Hematopoietic multipotent progenitor cell (in vitro differentiated cells): ENCODE results near the gene IRX5. TPM values are rescaled to one million over a fixed set of nuclear protein-coding genes. Genes with fewer than 3 reads are reported as not detected.

Source experiments
- DNase-seq, 3 donors: peaks; one replicate each; pipeline ENCODE4 v3.0.0-alpha.2; 2011 to 2015; ENCODE audit warnings: low read depth in 2 of 3, low spot score in 2 of 3
- total RNA-seq: library from RNA; depleted of rRNA; stranded (reverse); fragments of >200 nt; gene quantifications from one replicate; pipeline ENCODE4 v1.2.3, GENCODE V29; 2012

IRX5 gene
- total RNA-seq, result under 0.01 TPM

- DNase-seq, result peak in 1 of 3 donors; percentile 48
Measured at GRCh38 chr16:54930005-54930868, at the start of gene IRX5. IRX5 (plus strand) TSS chr16:54930865; CDS start chr16:54931199, 334 bp downstream.

- no peak for DNase-seq
Measured at GRCh38 chr16:54882556-54882955, 48.1 kb upstream of the IRX5 start.

DNA sequence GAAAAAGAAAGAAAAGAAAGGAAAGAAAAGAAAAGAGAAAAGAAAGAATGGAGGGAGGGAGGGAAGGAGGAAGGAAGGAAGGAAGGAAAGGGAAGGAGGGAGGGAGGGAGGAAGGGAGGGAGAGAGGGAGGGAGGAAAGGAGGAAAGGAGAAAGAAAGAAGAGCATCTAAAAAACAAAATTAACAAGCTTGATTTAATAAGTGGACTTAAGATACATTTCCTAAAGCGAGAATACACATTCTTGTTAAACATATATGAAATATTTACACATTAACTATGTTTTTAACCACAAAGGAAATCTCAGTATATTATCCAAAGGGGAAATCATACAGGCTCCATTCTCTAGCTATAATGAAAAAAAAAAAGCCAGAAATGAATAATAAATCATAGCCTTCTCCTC is 47.3 kb upstream of the IRX5 start:
- no peak for DNase-seq

GRCh38 chr16:54886078-54886477 is 44.6 kb upstream of the IRX5 start:
- DNase-seq, result no peak

- DNase-seq, result no peak
Measured at GRCh38 chr16:54890381-54890780, 40.3 kb upstream of the IRX5 start.

DNA sequence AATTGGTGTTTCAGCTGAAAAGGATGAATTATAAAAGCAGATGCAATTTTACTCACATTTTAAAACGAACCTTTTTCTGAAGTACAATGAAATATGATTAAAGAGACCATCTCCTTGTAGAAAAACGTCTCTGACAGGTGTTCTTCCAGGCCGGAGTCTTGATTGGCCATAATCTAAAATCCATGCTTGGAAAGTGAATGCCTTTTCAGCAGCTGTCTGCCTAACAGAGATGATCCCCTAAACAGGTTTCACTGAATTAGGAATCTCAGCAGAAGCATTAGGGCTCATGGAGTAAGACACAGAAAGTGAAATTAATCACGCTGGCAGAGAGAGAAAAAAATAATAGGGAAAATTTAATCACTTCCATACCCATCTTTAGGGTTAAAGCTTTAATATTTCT is 39.3 kb upstream of the IRX5 start:
- no peak for DNase-seq

- no peak for DNase-seq
Measured at GRCh38 chr16:54892981-54893380, 37.7 kb upstream of the IRX5 start.

GRCh38 chr16:54897930-54898329 is 32.7 kb upstream of the IRX5 start:
- no peak for DNase-seq

DNA sequence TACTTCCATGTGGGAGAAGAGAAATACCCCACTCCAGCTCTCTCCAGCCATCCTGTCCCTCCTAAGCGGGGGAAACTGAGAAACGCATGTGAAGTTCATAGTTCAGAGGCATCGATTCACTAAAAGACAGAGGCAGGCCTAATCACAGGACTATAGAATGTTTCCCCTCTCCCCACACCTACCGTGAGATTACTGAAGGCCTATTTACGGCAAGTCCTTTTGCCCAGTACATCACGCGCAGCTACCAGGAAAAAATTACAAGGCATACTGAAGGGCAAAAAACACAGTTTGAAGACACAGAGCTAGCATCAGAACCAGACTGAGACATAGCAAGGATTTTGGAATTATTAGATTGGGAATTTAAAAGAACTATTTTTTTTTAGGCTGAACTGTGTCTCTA is 29.1 kb upstream of the IRX5 start:
- DNase-seq, result no peak

DNA sequence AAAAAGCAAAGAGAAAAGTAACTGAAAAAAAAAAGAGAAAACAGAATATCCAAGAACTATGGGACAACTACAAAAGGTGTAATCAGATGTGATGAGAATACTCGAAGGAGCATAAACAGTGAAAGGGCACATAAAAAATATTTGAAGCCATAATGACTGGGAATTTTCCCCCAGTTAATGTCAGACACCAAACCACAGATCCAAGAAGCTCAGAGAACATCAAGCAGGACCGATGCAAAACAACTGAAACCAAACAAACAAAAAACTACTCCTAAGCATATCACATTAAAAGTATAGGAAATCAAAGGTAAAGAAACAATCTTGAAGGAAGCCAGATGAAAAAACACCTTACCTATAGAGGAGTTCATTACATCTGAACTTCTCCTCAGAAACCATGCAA is 27.6 kb upstream of the IRX5 start:
- DNase-seq, result no peak

- no peak for DNase-seq
Measured at GRCh38 chr16:54911079-54911478, 19.6 kb upstream of the IRX5 start.

- DNase-seq, result no peak
Measured at GRCh38 chr16:54912720-54913119, 17.9 kb upstream of the IRX5 start.

DNA sequence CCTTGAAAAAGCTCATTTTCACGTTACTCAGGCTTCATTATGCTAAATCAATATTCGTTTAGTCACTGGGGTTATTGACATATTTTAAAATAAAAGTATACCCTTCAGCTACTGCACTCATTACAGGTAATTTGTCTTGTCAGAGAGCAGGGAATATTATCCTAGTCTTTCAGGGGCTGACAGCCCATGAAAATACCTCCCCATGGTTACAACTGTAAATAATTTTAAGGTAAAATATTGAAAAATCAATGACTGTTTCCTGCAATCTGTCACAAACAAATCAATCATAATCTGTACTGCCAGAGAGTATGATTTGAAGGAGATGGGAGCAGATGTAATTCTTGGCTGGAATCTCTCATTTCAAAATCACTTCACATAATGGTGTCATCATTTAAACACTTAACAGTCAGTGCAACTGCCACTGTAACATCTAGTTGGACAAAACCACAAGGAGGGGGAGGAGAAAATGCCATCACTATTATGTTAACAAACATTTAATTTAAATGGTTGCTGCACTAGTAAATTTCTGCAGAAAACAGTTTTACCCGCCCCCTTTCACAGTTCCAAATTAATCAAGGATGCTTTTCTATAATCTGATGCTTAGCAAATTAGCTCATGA is 9.3 kb upstream of the IRX5 start:
- no peak for DNase-seq

- no peak for DNase-seq
Measured at GRCh38 chr16:54923055-54923473, 7.6 kb upstream of the IRX5 start.

GRCh38 chr16:54923988-54924387 is 6.7 kb upstream of the IRX5 start:
- DNase-seq, result no peak

DNA sequence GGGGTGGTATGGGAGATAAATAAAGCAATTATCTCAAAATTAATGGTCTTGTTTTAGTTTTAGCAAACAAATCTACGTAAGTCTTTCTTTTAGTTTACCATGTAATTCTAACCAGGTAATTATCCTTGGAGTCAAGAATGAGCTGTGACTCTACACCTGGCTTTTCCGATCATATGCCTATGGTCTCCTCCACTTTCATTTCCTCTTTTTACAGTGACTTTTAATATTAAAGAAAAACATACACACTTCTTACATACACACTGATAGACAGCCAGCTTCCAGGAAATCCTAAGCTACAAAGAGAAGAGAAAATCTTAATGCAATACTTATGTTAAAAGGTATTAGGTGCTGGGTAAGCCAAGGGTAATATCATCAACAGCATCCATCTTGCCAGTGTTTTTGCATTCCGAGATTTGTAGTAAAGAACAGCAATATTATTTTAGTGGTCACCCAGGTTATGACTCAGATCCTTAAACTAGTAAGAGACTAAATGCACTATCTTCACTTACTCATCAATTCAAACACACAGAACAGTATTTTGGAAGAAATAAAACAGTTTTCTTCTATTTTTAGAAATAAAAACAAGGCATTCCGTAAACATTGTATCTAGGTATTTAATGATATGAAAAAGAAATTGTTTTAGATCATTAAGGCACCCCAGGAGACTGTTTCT is 4.4 kb upstream of the IRX5 start:
- no peak for DNase-seq

DNA sequence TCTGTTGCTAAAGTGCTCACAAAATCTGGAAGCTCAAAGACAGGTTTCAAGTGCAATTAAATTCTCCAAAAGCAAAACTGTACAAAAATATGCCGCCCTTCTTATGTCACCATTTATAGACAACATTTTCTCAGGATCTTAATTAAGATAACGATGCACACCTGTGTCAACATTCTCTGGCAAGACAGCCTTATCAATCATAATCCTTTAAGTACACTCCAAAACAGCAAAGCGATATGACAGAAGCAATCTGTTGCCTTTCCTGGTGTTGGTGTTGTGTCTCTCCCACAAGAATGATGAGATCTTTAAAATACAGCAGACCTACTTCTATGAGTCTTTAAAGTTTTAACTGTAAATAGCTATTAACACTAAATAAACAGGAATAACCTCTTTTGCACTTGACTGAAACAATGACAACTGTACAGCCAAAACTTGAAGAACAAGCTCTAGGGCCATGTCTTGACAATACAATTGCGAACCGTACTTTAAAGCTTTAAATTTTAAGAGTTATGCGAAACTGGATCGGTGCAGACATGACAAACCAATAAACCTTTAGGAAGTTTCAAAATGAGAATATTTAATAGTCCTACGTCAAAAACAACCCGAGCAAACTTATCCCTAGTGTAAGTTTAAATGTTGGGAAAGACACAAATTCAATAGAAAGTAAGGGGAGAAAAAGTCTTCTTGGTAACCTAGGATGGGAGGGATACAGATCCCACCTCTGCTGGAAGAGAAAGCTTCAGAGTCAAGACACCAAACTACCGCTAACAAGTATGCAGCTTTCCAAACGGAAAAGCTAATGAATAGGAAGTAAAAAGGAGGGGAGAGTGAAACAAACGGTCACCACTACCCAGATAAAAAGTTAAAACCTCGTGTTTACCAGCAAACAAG is 3.3 kb upstream of the IRX5 start:
- DNase-seq, result no peak

DNA sequence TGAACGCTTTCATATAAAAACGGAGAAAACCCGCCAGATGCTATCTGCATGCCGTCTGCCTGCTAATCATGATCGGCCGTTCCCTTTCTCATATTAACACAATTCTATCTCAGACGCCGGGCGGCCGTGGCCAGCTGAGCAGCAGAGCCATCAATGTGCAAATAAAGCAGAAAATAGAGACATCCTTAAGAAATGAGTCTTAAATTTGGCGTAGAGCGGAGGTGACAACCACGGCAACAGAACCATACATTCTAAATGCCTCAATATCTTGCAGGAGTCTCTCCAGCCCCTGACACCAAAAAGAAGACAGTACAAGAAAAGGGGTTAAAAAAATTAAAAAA is 2.7 kb upstream of the IRX5 start:
- peak in 1 of 3 donors; percentile 30 for DNase-seq

DNA sequence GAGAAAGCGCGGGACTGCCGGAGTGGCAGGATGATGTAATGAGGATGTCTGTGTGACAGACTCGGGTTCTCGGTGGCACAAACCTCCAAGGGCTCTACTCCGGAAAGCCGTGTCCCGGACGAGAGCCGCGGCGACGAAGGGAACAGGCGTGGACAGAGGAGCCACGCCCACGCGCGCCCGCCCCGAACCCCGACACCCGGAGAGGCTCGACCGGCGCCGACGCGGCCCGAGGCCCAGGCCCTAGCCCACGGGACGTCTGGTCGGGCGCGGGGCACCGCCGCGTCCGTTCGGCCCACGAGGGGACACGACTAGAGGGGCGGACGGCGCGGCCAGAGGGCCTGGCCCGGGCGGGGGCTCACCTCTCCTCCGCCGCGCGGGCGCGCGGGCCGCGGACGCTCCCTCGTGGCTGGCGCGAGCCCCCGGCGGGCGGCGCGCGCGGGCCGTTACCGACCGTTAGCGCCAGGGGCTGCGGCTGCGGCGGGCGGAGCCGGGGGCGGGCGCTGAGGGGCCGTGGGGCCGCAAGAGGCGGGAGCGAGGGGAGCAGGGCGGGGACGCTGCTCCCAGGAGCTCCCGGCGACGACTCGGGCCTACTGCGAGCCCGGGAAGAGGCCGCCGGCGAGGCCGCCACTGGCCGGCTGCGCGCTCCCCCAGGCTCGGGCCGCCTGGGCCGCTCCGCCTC is 2.1 kb upstream of the IRX5 start:
- DNase-seq, result peak in 1 of 3 donors; percentile 56
